ENCODE data around the gene KANK2. TPM values are rescaled to one million over a fixed set of nuclear protein-coding genes. Genes with fewer than 3 reads are reported as not detected.

The KANK2 gene
- total and polyA plus RNA-seq, 2 of the 13 experiments (the other 11 are each of a cell fraction or from before 2014, with no cell fraction given) = 5.7 to 12.9 TPM

DNA sequence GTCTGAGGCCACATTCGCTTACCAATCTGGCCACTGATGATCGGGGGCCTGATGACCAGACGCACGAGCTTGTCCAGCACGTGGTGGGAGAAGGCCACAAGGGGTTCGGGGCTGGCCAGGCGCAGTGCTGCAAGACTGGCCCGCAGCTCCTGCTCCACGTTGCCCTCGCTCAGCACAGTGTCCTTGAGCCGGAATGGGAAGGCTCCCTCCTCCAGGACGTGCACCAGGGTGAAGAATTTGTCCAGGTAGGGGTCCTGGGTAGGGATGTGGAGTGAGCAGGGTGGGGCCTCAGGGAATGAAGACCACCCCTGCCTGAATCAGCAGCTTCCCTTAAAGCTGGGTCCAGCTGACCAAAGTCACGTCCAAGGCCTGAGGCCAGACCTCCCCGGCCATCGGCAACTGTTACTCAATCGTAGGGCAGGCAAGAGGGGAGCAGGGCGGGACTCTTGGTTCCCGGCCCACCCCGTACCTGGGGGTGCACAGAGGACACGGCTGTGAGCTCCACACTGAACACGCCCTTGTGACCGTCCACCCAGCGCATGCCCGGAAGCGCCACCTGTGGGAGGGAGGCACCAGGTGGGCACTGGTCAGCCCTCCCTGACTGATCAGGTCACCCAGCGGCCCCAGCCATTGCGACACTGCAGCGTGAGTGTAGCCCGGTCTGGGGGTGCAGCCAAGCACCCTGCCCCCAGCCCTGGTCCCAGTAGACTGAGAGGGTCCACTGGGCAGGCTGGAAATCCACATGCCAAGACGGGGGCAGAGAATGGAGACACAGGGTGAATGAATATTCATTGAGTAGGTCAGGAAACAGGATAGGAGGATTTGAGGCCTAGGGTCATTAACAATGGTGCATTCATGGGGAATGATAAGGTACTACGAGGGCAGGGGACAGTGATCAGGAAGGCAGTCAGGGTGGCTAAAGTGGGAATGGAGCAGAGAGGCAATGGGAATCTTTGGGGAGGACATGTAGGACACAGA lies 39.3 kb upstream of the KANK2 start (continued):
- TF ChIP-seq, protein P1, sequence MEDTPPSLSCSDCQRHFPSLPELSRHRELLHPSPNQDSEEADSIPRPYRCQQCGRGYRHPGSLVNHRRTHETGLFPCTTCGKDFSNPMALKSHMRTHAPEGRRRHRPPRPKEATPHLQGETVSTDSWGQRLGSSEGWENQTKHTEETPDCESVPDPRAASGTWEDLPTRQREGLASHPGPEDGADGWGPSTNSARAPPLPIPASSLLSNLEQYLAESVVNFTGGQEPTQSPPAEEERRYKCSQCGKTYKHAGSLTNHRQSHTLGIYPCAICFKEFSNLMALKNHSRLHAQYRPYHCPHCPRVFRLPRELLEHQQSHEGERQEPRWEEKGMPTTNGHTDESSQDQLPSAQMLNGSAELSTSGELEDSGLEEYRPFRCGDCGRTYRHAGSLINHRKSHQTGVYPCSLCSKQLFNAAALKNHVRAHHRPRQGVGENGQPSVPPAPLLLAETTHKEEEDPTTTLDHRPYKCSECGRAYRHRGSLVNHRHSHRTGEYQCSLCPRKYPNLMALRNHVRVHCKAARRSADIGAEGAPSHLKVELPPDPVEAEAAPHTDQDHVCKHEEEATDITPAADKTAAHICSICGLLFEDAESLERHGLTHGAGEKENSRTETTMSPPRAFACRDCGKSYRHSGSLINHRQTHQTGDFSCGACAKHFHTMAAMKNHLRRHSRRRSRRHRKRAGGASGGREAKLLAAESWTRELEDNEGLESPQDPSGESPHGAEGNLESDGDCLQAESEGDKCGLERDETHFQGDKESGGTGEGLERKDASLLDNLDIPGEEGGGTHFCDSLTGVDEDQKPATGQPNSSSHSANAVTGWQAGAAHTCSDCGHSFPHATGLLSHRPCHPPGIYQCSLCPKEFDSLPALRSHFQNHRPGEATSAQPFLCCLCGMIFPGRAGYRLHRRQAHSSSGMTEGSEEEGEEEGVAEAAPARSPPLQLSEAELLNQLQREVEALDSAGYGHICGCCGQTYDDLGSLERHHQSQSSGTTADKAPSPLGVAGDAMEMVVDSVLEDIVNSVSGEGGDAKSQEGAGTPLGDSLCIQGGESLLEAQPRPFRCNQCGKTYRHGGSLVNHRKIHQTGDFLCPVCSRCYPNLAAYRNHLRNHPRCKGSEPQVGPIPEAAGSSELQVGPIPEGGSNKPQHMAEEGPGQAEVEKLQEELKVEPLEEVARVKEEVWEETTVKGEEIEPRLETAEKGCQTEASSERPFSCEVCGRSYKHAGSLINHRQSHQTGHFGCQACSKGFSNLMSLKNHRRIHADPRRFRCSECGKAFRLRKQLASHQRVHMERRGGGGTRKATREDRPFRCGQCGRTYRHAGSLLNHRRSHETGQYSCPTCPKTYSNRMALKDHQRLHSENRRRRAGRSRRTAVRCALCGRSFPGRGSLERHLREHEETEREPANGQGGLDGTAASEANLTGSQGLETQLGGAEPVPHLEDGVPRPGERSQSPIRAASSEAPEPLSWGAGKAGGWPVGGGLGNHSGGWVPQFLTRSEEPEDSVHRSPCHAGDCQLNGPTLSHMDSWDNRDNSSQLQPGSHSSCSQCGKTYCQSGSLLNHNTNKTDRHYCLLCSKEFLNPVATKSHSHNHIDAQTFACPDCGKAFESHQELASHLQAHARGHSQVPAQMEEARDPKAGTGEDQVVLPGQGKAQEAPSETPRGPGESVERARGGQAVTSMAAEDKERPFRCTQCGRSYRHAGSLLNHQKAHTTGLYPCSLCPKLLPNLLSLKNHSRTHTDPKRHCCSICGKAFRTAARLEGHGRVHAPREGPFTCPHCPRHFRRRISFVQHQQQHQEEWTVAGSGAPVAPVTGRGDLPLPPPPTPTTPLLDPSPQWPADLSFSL (CRISPR knock-in tag; IDR thresholded peaks at IDR 0.05) = no peak
- no peak for TF ChIP-seq RFX5 (IDR thresholded peaks at IDR 0.05; ENCODE audit: low read depth, low read length)
- 0 out of 2 replicates have a peak, but pooled peaks have one; percentile 28 for TF ChIP-seq NKX3-1 (CRISPR knock-in tag; IDR thresholded peaks at IDR 0.05)
- 0 out of 2 replicates have a peak, but pooled peaks have one; percentile 19 for TF ChIP-seq HHEX (CRISPR knock-in tag; IDR thresholded peaks at IDR 0.05)
- TF ChIP-seq, protein P2, sequence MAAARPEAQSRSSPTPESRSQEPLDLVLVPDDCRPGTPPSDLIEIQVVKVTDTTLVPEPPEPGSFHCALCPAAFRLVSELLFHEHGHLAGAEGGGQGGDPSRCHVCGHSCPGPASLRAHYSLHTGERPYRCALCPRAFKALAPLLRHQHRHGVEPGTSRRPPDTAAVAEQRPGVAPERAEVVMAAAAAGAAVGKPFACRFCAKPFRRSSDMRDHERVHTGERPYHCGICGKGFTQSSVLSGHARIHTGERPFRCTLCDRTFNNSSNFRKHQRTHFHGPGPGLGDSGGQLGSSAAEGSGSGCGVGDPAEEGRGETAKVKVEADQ (CRISPR knock-in tag; IDR thresholded peaks at IDR 0.05; ENCODE audit: borderline replicate concordance) = peak; percentile 77; the same call in 1 of the 2 replicates
- no peak for TF ChIP-seq PHF20 (CRISPR knock-in tag; IDR thresholded peaks at IDR 0.05)
- TF ChIP-seq, protein P3, sequence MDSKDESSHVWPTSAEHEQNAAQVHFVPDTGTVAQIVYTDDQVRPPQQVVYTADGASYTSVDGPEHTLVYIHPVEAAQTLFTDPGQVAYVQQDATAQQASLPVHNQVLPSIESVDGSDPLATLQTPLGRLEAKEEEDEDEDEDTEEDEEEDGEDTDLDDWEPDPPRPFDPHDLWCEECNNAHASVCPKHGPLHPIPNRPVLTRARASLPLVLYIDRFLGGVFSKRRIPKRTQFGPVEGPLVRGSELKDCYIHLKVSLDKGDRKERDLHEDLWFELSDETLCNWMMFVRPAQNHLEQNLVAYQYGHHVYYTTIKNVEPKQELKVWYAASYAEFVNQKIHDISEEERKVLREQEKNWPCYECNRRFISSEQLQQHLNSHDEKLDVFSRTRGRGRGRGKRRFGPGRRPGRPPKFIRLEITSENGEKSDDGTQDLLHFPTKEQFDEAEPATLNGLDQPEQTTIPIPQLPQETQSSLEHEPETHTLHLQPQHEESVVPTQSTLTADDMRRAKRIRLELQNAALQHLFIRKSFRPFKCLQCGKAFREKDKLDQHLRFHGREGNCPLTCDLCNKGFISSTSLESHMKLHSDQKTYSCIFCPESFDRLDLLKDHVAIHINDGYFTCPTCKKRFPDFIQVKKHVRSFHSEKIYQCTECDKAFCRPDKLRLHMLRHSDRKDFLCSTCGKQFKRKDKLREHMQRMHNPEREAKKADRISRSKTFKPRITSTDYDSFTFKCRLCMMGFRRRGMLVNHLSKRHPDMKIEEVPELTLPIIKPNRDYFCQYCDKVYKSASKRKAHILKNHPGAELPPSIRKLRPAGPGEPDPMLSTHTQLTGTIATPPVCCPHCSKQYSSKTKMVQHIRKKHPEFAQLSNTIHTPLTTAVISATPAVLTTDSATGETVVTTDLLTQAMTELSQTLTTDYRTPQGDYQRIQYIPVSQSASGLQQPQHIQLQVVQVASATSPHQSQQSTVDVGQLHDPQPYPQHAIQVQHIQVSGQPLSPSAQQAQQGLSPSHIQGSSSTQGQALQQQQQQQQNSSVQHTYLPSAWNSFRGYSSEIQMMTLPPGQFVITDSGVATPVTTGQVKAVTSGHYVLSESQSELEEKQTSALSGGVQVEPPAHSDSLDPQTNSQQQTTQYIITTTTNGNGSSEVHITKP (CRISPR knock-in tag; IDR thresholded peaks at IDR 0.05; ENCODE audit: low read depth) = peak; percentile 58; the same call in 1 of the 2 replicates
- no peak for TF ChIP-seq RBM22 (optimal IDR thresholded peaks at IDR 0.05; ENCODE audit: low read length)
- TF ChIP-seq ZSCAN25 (CRISPR knock-in tag; IDR thresholded peaks at IDR 0.05) = peak; percentile 89
- TF ChIP-seq EZH2 (conservative IDR thresholded peaks at IDR 0.05; ENCODE audit: low read depth, low read length) = no peak
- TF ChIP-seq, protein P4, sequence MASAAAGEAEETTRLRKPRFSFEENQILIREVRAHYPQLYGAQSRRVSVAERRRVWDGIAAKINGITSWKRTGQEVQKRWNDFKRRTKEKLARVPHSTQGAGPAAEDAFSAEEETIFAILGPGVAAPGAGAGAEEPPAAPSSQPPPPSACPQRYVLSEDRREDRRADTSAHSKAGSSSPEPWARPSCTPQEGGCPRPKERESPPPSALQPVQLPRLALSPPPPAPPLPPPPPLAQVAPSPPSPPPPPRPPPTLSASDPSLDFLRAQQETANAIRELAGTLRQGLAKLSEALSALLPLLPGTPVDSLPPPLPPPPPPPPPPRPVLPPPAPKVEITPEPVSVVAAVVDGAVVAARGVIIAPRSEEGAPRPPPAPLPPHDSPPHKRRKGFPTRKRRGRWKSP (CRISPR knock-in tag; IDR thresholded peaks at IDR 0.05) = no peak
- peak; percentile 19; the same call in 1 of the 2 replicates for TF ChIP-seq PITX1 (CRISPR knock-in tag; IDR thresholded peaks at IDR 0.05)
- no peak for TF ChIP-seq U2AF2 (IDR thresholded peaks at IDR 0.05; ENCODE audit: low read depth, low read length)
- TF ChIP-seq TCF12 (IDR thresholded peaks at IDR 0.05) = no peak
- peak; percentile 92 for TF ChIP-seq TCF12 (CRISPR knock-in tag; IDR thresholded peaks at IDR 0.05)

Data from HepG2 (cell line).